ENCODE data around the gene PAIP2B.

DNA sequence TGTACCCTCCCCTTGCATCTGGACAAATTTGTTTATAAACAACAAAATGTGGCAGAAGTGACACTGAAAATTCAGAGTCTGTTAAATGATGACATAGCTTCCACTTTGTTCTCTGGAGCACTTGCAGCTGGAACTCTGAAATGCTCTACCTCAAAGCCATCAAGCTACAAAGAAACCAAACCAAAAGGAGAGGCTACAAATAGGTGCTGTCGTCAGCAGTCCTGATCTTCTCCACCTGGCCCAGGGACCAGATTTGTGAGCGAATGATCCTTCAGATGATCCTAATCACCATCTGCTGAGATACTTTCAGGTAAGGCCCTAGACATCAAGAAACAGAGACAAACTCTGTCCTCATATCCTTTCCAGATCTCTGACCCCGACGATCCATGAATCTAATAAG lies 27.9 kb upstream of the PAIP2B start:
- TF ChIP-seq, protein P1, sequence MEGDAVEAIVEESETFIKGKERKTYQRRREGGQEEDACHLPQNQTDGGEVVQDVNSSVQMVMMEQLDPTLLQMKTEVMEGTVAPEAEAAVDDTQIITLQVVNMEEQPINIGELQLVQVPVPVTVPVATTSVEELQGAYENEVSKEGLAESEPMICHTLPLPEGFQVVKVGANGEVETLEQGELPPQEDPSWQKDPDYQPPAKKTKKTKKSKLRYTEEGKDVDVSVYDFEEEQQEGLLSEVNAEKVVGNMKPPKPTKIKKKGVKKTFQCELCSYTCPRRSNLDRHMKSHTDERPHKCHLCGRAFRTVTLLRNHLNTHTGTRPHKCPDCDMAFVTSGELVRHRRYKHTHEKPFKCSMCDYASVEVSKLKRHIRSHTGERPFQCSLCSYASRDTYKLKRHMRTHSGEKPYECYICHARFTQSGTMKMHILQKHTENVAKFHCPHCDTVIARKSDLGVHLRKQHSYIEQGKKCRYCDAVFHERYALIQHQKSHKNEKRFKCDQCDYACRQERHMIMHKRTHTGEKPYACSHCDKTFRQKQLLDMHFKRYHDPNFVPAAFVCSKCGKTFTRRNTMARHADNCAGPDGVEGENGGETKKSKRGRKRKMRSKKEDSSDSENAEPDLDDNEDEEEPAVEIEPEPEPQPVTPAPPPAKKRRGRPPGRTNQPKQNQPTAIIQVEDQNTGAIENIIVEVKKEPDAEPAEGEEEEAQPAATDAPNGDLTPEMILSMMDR (IDR thresholded peaks at IDR 0.05; ENCODE audit: low read depth, low read length): no peak
- TF ChIP-seq EZH2phosphoT487 (IDR thresholded peaks at IDR 0.05; ENCODE audit: low read depth): no peak
